ENCODE measurements around the gene APOO. TPM values are rescaled to one million over a fixed set of nuclear protein-coding genes. Genes with fewer than 3 reads are reported as not detected.
"Not testable (repeated sequence)": the region's sequence is repeated elsewhere in the genome, so short reads cannot be mapped to it uniquely, and the experiment has no call there.

The APOO gene
- total RNA-seq, 2 donors from 2014 or later: 27.1 to 63.3 TPM

DNA sequence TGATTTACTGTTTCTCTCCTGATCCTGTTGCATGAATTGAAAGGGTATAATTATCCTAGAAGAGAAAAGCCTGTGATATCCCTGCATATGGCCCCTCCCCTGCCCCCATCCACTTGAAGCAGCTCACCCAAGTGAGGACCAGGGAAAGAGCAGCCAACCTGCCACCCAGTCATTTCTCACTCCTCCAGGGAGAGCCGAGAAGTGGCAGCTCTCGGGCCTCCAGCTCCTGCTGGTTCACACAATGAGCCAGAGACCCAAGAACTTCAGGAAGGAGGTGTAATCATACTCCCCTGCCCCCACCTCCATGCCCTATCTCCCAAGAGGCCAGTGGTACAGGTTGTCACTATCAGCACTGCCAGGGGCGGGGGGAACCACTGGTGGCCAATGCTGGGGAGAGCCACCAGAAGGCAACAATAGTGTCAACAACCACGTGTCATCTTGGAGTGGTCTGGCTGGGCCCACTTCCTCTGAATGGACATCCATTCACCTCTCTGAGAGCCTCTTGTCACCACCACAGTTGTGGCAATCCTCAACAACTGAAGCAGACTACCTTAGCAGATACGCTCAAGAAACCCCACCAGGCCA lies 42.9 kb downstream of the APOO start:
- no peaks in the 10 kb centered on the region for H3K9me3 ChIP-seq
- TF ChIP-seq, protein P1, sequence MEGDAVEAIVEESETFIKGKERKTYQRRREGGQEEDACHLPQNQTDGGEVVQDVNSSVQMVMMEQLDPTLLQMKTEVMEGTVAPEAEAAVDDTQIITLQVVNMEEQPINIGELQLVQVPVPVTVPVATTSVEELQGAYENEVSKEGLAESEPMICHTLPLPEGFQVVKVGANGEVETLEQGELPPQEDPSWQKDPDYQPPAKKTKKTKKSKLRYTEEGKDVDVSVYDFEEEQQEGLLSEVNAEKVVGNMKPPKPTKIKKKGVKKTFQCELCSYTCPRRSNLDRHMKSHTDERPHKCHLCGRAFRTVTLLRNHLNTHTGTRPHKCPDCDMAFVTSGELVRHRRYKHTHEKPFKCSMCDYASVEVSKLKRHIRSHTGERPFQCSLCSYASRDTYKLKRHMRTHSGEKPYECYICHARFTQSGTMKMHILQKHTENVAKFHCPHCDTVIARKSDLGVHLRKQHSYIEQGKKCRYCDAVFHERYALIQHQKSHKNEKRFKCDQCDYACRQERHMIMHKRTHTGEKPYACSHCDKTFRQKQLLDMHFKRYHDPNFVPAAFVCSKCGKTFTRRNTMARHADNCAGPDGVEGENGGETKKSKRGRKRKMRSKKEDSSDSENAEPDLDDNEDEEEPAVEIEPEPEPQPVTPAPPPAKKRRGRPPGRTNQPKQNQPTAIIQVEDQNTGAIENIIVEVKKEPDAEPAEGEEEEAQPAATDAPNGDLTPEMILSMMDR (IDR thresholded peaks at IDR 0.05): no peak
- H3K27me3 ChIP-seq: no peaks in the 10 kb centered on the region
- H3K27ac ChIP-seq: no peak overlapping the region
- DNase-seq (ENCODE audit: low spot score): no peak
- no peak overlapping the region for H3K4me3 ChIP-seq
- no peaks in the 10 kb centered on the region for H3K36me3 ChIP-seq
- H3K4me1 ChIP-seq: no peaks in the 10 kb centered on the region

DNA sequence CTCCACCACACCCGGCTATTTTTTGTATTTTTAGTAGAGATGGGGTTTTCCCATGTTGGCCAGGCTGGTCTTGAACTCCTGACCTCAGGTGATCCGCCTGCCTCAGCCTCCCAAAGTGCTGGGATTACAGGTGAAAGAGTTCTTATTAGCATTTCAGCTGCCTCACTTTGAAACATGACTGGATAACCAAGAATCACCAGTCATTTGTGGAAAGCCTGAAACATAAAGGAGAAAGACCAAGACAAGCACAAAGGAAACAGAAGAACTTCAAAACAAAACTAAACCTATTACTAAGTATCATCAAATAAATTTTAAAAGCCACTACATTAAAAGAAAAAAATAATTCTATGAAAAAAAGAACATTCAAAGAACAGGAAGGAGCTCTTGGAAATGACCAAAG lies 45.8 kb downstream of the APOO start:
- not testable (repeated sequence) for H3K36me3 ChIP-seq; H3K27ac ChIP-seq; H3K27me3 ChIP-seq; H3K9me3 ChIP-seq; DNase-seq (ENCODE audit: low spot score); H3K4me1 ChIP-seq; H3K4me3 ChIP-seq

DNA sequence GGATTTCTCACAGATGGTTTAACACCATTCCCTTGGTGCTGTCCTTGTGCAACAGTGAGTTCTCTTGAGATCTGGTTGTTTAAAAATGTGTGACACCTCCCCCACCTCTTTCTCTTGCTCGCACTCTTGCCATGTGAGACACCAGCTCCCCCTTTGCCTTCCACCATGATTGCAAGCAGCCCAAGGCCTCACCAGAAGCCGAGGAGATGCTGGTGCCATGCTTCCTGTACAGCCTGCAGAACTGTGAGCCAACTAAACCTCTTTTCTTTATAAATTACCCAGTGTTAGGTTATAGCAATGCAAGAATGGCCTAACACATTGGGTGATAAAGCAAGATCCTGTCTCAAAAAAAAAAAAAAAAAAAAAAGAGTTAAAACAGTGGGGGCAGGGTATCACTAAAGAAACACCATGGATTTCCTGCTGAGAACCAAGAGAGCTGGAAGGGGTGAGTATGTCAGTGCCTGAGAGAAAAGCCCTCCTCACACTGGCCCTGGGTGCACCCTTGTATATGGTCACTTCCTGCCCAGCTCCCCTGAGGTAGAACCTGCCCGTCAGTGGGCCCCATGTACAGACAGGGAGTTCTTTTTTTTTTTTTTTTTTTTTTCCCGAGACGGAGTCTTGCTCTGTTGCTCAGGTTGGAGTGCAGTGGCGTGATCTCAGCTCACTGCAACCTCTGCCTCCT lies 46.4 kb downstream of the APOO start:
- H3K4me3 ChIP-seq: no peak overlapping the region
- H3K27me3 ChIP-seq: no peaks in the 10 kb centered on the region
- TF ChIP-seq, protein P1 (IDR thresholded peaks at IDR 0.05): no peak
- no peaks in the 10 kb centered on the region for H3K9me3 ChIP-seq
- no peak overlapping the region for H3K27ac ChIP-seq
- H3K4me1 ChIP-seq: no peaks in the 10 kb centered on the region
- no peaks in the 10 kb centered on the region for H3K36me3 ChIP-seq
- DNase-seq (ENCODE audit: low spot score): no peak

DNA sequence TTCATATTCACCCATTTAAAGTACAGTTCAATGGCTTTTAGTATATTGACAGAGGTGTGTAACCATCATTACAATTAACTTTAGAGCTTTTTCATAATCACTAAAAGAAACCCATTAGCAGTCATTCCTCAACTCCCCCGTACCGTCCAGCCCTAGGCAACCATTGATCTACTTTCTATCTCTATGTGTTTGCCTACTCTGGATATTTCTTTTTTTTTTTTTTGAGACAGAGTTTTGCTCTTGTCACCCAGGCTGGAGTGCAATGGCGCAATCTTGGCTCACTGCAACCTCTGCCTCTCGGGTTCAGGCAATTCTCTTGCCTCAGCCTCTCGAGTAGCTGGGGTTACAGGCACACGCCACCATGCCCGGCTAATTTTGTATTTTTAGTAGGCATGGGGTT lies 48.5 kb downstream of the APOO start:
- H3K36me3 ChIP-seq: not testable (repeated sequence)

DNA sequence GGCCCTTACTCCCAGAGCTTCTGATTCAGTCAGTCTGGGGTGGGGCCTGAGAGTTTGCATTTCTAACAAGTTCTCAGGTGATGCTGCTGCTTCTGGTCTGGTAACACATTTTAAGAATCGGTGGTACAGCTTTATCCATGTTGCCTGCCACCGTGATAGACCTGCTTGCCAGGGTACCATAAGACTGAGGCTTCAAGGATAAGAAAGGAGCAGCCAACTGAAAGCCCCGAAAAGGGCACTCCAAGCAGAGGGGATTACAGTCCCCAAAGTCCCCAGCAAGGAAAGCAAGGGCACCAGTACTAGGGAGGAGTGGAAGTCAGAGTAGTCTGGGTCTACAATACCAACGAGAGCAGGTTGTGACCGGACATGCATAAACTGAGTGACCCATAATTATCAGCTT lies 49.8 kb downstream of the APOO start:
- Histone ChIP-seq H3K9me3 (no peaks in the 10 kb centered on the region), H3K27me3 (no peaks in the 10 kb centered on the region), H3K4me1 (no peaks in the 10 kb centered on the region), H3K27ac (no peak overlapping the region), H3K36me3 (no peaks in the 10 kb centered on the region), H3K4me3 (no peak overlapping the region)
- no peak for DNase-seq (ENCODE audit: low spot score)
- TF ChIP-seq, protein P1 (IDR thresholded peaks at IDR 0.05): no peak

More for the DNA sequence above, 48.5 kb downstream of the APOO start:
- H3K4me1 ChIP-seq; H3K9me3 ChIP-seq; DNase-seq (ENCODE audit: low spot score); H3K27ac ChIP-seq; H3K27me3 ChIP-seq; H3K4me3 ChIP-seq: not testable (repeated sequence)

DNA sequence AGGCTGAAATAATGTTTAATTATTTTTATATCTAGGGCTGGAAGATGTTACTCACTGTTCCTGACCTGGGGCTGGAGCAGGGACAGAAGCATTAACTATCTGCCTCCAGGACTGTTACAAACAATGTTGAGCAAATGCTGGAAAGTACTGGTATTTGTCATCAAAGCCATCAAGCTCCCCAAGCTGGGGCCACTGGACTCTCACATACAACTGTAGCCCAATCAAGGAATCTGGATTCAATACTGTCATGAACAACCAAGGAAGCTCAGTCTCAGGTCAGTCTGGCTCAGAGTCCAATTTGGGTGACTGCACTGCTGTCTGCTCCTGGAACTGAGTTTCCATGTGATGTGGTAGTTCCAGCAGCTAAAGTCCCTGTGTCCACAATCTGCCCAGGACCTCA lies 50.4 kb downstream of the APOO start:
- Histone ChIP-seq H3K4me3 (no peak overlapping the region), H3K9me3 (no peaks in the 10 kb centered on the region), H3K27ac (no peak overlapping the region), H3K36me3 (no peaks in the 10 kb centered on the region), H3K27me3 (no peaks in the 10 kb centered on the region), H3K4me1 (no peaks in the 10 kb centered on the region)
- no peak for DNase-seq (ENCODE audit: low spot score)
- TF ChIP-seq, protein P1 (IDR thresholded peaks at IDR 0.05): no peak

DNA sequence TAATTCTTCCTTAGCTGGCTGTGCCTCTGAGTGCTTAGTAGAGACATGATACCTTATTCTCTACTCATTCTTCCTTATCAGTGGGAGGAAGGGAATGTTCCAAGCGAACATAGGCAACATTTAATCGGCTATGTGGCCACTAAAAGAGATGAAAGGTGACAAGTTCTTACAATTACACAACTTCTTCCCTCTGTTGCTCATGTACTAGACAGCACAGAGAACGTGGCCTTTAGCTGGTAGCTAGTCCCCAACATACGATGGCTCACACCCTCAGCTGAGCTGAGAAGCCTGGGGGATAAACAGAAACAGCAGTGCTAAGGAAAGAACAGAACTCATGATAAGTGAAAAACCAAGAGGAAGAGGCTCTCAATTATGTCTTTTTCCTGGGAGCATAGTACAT lies 52.2 kb downstream of the APOO start:
- Histone ChIP-seq H3K4me1 (no peaks in the 10 kb centered on the region), H3K9me3 (no peaks in the 10 kb centered on the region), H3K4me3 (no peak overlapping the region), H3K36me3 (no peaks in the 10 kb centered on the region), H3K27ac (peak overlapping the region in 1 of 2 donors; percentile 45), H3K27me3 (no peaks in the 10 kb centered on the region)
- TF ChIP-seq, protein P1 (IDR thresholded peaks at IDR 0.05): no peak
- DNase-seq (ENCODE audit: low spot score): no peak
